Thymus (tissue), 11 donors: ENCODE measurements around the gene OXT. TPM values are rescaled to one million over a fixed set of nuclear protein-coding genes. Genes with fewer than 3 reads are reported as not detected.

Experiments used
- DNase-seq, 9 donors: peaks; one replicate each; pipeline ENCODE4 v3.0.0-alpha.2; 2013; ENCODE audit warnings: low spot score in 9 of 9, low read depth in 6 of 9, missing footprints in 1 of 9
- H3K27ac ChIP-seq, 2 donors: one replicate each; pipeline ENCODE4 v1.5.1; 2013; ENCODE audit warnings: control low read depth in 1 of 2, low read depth in 1 of 2, low read length in 1 of 2, mild to moderate bottlenecking in 1 of 2, moderate library complexity in 1 of 2
- H3K27me3 ChIP-seq, 2 donors: one replicate each; pipeline ENCODE4 v1.5.1; 2013; ENCODE audit warnings: low read length in 1 of 2; ENCODE audit not compliant: control insufficient read depth in 2 of 2, insufficient read depth in 1 of 2
- H3K36me3 ChIP-seq, 2 donors: one replicate each; pipeline ENCODE4 v1.5.1; 2013; ENCODE audit warnings: low read length in 1 of 2, mild to moderate bottlenecking in 1 of 2, moderate library complexity in 1 of 2; ENCODE audit not compliant: control insufficient read depth in 2 of 2, insufficient read depth in 2 of 2
- H3K4me1 ChIP-seq, 2 donors: one replicate each; pipeline ENCODE4 v1.5.1; 2013; ENCODE audit warnings: low read length in 2 of 2; ENCODE audit not compliant: control insufficient read depth in 2 of 2, insufficient read depth in 2 of 2
- H3K4me3 ChIP-seq, 2 donors: one replicate each; pipeline ENCODE4 v1.5.1; 2013; ENCODE audit warnings: low read length in 2 of 2, control low read depth in 1 of 2, mild to moderate bottlenecking in 1 of 2
- H3K9me3 ChIP-seq, 2 donors: one replicate each; pipeline ENCODE4 v1.5.1; 2013; ENCODE audit warnings: low read length in 1 of 2, mild to moderate bottlenecking in 1 of 2; ENCODE audit not compliant: control insufficient read depth in 2 of 2, insufficient read depth in 1 of 2
- WGBS: extraction: QIAGEN DNeasy Blood & Tissue Kit; methylation state at CpG from one replicate; pipeline ENCODE4 v1.1.7; 2013; 5-methylcytosine and 5-hydroxymethylcytosine counted together
- polyA plus RNA-seq: library from polyadenylated mRNA; stranded (reverse); fragments of 200-250 nt; gene quantifications from one replicate; pipeline ENCODE4 v1.2.3, GENCODE V29; 2013
- total RNA-seq: library from RNA; stranded (reverse); fragments of 120-200 nt; gene quantifications from one replicate; pipeline ENCODE4 v1.2.4, GENCODE V29; 2013
- donor health status: healthy.

The OXT gene
- total and polyA plus RNA-seq, 2 donors, result 0.42 to 3.6 TPM

GRCh38 chr20:3081641-3082040 is 10.2 kb downstream of the OXT start:
- Histone ChIP-seq H3K36me3 (no peaks in the 10 kb centered on the region), H3K27ac (no peak overlapping the region), H3K4me1 (no peaks in the 10 kb centered on the region), H3K4me3 (no peak overlapping the region), H3K9me3 (no peaks in the 10 kb centered on the region), H3K27me3 (peaks cover 45 to 65% of the 10 kb centered on the region in 2 donors)
- 82% methylated on average over 11 of the region's 11 CpGs for WGBS
- DNase-seq, result no peak

- H3K36me3 ChIP-seq, result no peaks in the 10 kb centered on the region
- no peak overlapping the region for H3K27ac ChIP-seq
- 3% methylated on average over 70 of the region's 71 CpGs for WGBS
- DNase-seq, result no peak
- H3K9me3 ChIP-seq, result no peaks in the 10 kb centered on the region
- peaks cover 45 to 63% of the 10 kb centered on the region in 2 donors for H3K27me3 ChIP-seq
- H3K4me1 ChIP-seq, result no peaks in the 10 kb centered on the region
- peak overlapping the region in 1 of 2 donors; percentile 23 for H3K4me3 ChIP-seq
Observed at GRCh38 chr20:3082306-3082951, 11.0 kb downstream of the OXT start.

- no peaks in the 10 kb centered on the region for H3K4me1 ChIP-seq
- 6% methylated on average over 76 of the region's 76 CpGs for WGBS
- H3K9me3 ChIP-seq, result no peaks in the 10 kb centered on the region
- H3K27me3 ChIP-seq, result peaks cover 45 to 63% of the 10 kb centered on the region in 2 donors
- H3K4me3 ChIP-seq, result peak overlapping the region in 1 of 2 donors; percentile 23
- no peak overlapping the region for H3K27ac ChIP-seq
- H3K36me3 ChIP-seq, result no peaks in the 10 kb centered on the region
- no peak for DNase-seq
Observed at GRCh38 chr20:3082955-3083952, 11.8 kb downstream of the OXT start.

GRCh38 chr20:3084283-3084985 is 13.0 kb downstream of the OXT start, which contains the start of gene AVP:
Gene AVP, minus strand, starts transcription at chr20:3084724. Its CDS starts 50 bp downstream, at chr20:3084674.
- Histone ChIP-seq H3K9me3 (no peaks in the 10 kb centered on the region), H3K27me3 (peaks cover 45 to 59% of the 10 kb centered on the region in 2 donors), H3K36me3 (no peaks in the 10 kb centered on the region), H3K27ac (no peak within 1 kb of the TSS), H3K4me1 (no peaks in the 10 kb centered on the region), H3K4me3 (no peak within 1 kb of the TSS)
- DNase-seq, result no peak
- 42% methylated on average over 28 of the region's 28 CpGs for WGBS

GRCh38 chr20:3084986-3085360 is 13.6 kb downstream of the OXT start:
- Histone ChIP-seq H3K27ac (no peak overlapping the region), H3K27me3 (peaks cover 47 to 57% of the 10 kb centered on the region in 2 donors), H3K9me3 (no peaks in the 10 kb centered on the region), H3K4me3 (no peak overlapping the region), H3K36me3 (no peaks in the 10 kb centered on the region), H3K4me1 (no peaks in the 10 kb centered on the region)
- 78% methylated on average over 7 of the region's 7 CpGs for WGBS
- DNase-seq, result no peak

GRCh38 chr20:3085571-3086072 is 14.2 kb downstream of the OXT start:
- no peaks in the 10 kb centered on the region for H3K36me3 ChIP-seq
- DNase-seq, result no peak
- WGBS, result 97% methylated on average over 8 of the region's 8 CpGs
- no peak overlapping the region for H3K27ac ChIP-seq
- no peak overlapping the region for H3K4me3 ChIP-seq
- peaks cover 43 to 51% of the 10 kb centered on the region in 2 donors for H3K27me3 ChIP-seq
- no peaks in the 10 kb centered on the region for H3K9me3 ChIP-seq
- H3K4me1 ChIP-seq, result no peaks in the 10 kb centered on the region

GRCh38 chr20:3088031-3088430 is 16.6 kb downstream of the OXT start:
- peaks cover 3 to 6% of the 10 kb centered on the region in 2 donors for H3K4me1 ChIP-seq
- peaks cover 27 to 45% of the 10 kb centered on the region in 2 donors for H3K27me3 ChIP-seq
- H3K4me3 ChIP-seq, result no peak overlapping the region
- DNase-seq, result no peak
- H3K36me3 ChIP-seq, result no peaks in the 10 kb centered on the region
- no peaks in the 10 kb centered on the region for H3K9me3 ChIP-seq
- H3K27ac ChIP-seq, result no peak overlapping the region
- 97% methylated on average over 7 of the region's 7 CpGs for WGBS

- H3K36me3 ChIP-seq, result no peaks in the 10 kb centered on the region
- H3K4me3 ChIP-seq, result no peak overlapping the region
- peaks cover 19 to 42% of the 10 kb centered on the region in 2 donors for H3K27me3 ChIP-seq
- peak in 1 of 9 donors; percentile 28 for DNase-seq
- H3K4me1 ChIP-seq, result peaks cover 10 to 13% of the 10 kb centered on the region in 2 donors
- H3K27ac ChIP-seq, result no peak overlapping the region
- 0% methylated on average over 1 of the region's 1 CpG for WGBS
- no peaks in the 10 kb centered on the region for H3K9me3 ChIP-seq
Observed at GRCh38 chr20:3090565-3090964, 19.1 kb downstream of the OXT start.
